ENCODE results near the gene ATP10A. TPM values are rescaled to one million over a fixed set of nuclear protein-coding genes. Genes with fewer than 3 reads are reported as not detected.

ATP10A gene
- polyA plus RNA-seq, 12 donors: 1.6 to 4.5 (median 2.7) TPM; not detected in 2

GRCh38 chr15:25709437-25710159, 153.5 kb downstream of the ATP10A start:
- DNase-seq: no peak

- DNase-seq: no peak
Measured at GRCh38 chr15:25708391-25708790, 154.7 kb downstream of the ATP10A start.

GRCh38 chr15:25707656-25708365, 155.3 kb downstream of the ATP10A start:
- no peak for DNase-seq

GRCh38 chr15:25706176-25706955, 156.8 kb downstream of the ATP10A start:
- DNase-seq: no peak

- no peak for DNase-seq
Measured at GRCh38 chr15:25705433-25706115, 157.6 kb downstream of the ATP10A start.

- DNase-seq: no peak
Measured at GRCh38 chr15:25703726-25704125, 159.4 kb downstream of the ATP10A start.

- DNase-seq: no peak
Measured at GRCh38 chr15:25701721-25702465, 161.2 kb downstream of the ATP10A start.

- DNase-seq: no peak
Measured at GRCh38 chr15:25700916-25701315, 162.2 kb downstream of the ATP10A start.

- DNase-seq: no peak
Measured at GRCh38 chr15:25697586-25697985, 165.5 kb downstream of the ATP10A start.

GRCh38 chr15:25695875-25696760, 167.0 kb downstream of the ATP10A start:
- DNase-seq: no peak

- DNase-seq: no peak
Measured at GRCh38 chr15:25694823-25695312, 168.3 kb downstream of the ATP10A start.

- no peak for DNase-seq
Measured at GRCh38 chr15:25694239-25694584, 168.9 kb downstream of the ATP10A start.

GRCh38 chr15:25693321-25694238, 169.5 kb downstream of the ATP10A start:
- no peak for DNase-seq

GRCh38 chr15:25691544-25692430, 171.3 kb downstream of the ATP10A start:
- no peak for DNase-seq

- no peak for DNase-seq
Measured at GRCh38 chr15:25690673-25691543, 172.2 kb downstream of the ATP10A start.

- no peak for DNase-seq
Measured at GRCh38 chr15:25689592-25689991, 173.5 kb downstream of the ATP10A start.

GRCh38 chr15:25688166-25688565, 175.0 kb downstream of the ATP10A start:
- DNase-seq: no peak
